ENCODE results near the gene CEP131.

GRCh38 chr17:81267390-81268067 is 44.8 kb upstream of the CEP131 start:
- TF ChIP-seq POLR2A (IDR thresholded peaks at IDR 0.05), result no peak
- TF ChIP-seq POLR2AphosphoS5 (IDR thresholded peaks at IDR 0.05), result no peak
- no peak for TF ChIP-seq CTCF (IDR thresholded peaks at IDR 0.05)
- no peak for TF ChIP-seq EP300 (IDR thresholded peaks at IDR 0.05; ENCODE audit: low read depth)
